Caki2 (cell line): ENCODE data around the gene COBL. TPM values are rescaled to one million over a fixed set of nuclear protein-coding genes. Genes with fewer than 3 reads are reported as not detected.

Experiments used
- DNase-seq: peaks from one replicate; pipeline ENCODE4 v3.0.0-alpha.2; 2015; ENCODE audit warnings: low read depth
- in situ Hi-C: cut with HindIII; loops from 2 replicates; pipeline ENCODE4 v1.10.0; 2016; ENCODE audit warnings: low sequenced_read_pairs, low pct_unique_long_range_greater_than_20kb, mixed read lengths
- total RNA-seq: library from RNA; depleted of rRNA; stranded (reverse); fragments of >200 nt; shearing (Covaris generic); gene quantifications from 2 replicates; pipeline ENCODE4 v1.2.3, GENCODE V29; 2014; ENCODE audit warnings: low replicate concordance

The COBL gene
- total RNA-seq, 1 experiment from 2014 or later, result 1.3 TPM

DNA sequence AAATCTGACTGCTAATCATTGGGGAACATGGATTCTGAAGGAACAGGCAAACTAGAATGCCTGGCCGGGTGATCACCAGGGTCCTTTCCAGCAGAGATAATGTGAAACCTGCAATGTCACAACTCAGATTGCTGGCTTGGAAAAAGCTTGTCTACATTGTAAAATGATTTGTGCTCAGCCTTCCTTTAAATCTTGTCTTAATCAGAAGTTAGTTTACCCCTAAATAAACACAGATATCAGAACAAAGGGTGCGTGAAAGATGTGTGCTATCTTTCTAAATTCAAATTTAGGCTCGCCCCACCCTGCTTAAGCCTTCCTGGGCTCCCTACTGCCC is 26.3 kb downstream of the COBL start:
- in situ Hi-C loops, result no loop called here
- no peak for DNase-seq

DNA sequence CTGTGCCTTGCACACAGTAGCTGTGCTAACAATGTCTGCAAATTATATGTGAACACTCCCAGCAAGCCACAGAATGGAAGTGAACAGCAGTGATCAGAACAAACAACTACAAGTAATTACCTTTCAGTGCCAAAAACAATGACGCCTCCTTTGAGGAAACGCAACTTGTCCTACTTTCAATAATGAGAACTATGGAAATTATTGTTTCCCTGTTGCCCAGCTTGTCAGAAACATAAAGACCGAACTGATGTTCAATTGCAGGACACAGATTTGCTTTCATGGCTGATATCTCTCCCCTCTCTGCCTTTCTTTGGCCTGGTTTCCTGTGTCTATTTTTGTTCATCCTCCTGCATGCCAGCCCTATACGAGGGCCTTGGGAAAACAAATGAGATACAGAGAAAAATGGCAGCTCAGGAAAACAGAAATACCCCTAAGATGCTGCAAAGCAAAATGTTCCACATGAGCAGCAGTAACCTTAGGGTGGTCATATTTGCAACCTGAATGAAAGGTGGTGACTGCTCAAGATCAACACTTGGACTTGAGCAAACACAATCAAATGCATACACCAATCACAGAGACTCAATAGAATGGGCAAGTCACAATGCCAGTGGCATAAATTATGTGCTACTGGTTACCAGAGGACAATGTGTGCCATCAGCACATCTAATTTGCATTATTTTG is 26.8 kb downstream of the COBL start:
- in situ Hi-C loops, result no loop called here

DNA sequence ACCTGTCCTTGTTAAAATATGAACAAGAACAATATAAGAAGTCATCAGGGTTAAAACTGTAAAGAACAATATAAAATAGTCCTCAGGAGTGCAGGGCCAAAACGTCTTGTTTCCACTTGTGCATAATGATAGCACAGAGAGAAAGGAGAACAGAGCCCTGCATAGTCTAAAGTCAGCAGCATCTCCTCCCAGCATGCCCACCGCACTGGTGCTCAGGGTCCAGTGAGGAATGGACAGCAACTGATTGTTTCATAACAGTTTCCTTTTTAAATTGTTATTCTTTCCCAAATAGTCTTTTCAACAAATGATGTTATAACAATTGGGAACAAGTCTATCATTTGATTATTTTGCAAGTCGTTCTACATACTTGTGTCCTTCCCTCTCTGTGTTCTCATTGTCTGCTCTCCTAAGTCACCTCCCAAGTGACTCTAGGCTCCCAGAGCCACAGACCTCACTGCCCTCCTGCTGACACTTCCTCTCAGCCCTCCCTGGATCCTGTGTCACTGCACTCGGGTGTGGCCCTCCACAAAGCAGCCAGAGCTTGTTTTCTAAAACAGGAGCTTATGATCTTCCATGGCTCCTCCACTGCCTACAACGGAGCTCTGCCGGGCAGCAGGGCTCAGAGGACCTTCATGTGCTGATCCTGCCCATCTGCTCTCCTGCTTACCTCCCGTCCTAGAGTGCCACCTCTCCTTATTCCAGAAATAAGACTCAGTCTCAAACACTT is 27.6 kb downstream of the COBL start:
- in situ Hi-C loops, result no loop called here
- no peak for DNase-seq

More for the DNA sequence above, 26.8 kb downstream of the COBL start:
- DNase-seq, result no peak

DNA sequence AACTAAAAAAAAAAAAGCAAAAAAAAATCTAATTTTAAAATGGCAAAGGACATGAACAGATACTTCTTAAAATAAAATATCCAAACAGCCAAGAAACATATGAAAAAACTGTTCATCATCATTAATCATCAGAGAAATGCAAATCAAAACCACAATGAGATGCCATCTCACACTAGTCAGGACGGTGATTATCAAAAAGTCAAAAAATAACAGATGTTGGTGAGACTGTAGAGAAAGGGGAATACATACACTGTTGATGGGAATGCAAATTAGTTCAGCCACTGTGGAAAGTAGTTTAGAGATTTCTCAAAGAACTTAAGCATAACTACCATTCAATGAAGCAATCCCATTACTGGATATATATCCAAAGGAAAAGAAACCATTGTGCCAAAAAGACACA is 30.2 kb downstream of the COBL start:
- in situ Hi-C loops, result no loop called here
- no peak for DNase-seq

DNA sequence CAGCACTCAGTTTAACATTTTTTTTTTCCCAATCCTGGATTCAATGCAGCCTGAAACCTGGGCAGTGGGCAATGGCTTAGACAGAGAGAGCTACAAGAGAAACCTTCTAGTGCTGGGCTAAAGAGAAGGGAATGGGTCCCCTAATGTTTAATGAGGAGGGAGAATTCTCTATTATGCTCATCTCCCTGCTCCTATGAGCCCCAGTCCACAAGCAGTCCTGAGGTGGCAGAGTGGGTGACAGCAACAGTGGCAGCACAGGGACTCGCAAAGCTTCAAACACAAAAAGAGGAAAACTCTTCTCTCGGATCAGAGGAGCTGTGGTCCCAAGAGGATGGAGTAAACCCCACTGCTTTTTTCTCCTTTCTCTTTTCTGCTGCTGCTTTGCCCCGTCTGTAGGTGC is 36.5 kb downstream of the COBL start:
- in situ Hi-C loops, result no loop called here
- no peak for DNase-seq

DNA sequence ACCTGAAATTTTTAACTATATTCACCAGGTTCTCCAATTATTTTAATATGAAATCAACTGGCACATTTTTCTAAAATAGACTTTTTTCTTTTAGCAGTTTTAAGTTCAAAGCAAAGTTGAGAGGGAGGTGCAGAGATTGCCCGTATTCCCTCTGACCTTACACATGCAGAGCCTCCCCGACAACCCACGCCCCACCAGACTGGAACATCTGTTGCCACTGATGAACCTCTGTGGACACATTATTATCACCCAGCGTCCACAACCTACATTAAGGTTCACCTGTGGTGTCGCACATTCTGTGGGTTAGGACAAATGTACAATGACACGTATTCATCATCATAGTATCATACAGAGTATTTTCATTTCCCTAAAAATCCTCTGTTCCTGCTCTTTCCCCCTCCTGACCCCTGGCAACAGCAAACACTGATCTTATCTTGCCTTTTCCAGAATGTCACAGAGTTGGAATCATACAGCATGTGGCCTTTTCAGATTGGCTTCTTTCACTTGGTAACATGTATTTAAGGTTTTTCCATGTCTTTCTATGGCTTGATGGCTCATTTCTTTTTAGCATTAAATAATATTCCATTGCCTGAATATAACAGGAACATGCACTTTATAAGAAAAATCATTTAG is 37.1 kb downstream of the COBL start:
- DNase-seq, result no peak
- in situ Hi-C loops, result no loop called here

DNA sequence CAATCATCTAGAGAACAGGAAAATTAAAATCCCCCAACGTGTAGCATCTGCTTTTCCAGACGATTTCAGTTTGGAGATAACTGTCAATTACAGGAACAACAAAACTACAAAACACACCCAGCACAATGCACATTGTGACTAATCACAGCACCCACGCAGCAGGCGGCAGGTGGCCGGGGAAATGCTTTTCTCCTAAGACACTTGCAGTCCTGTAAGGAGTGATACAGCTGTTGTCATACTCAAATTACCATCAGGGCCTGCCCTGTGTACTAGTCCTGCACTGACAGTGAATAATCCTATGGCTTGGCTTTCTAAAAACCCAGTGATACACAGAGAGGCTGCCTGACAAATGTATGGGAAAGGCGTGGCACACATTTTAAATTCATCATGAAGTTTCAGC is 37.8 kb downstream of the COBL start:
- in situ Hi-C loops, result no loop called here
- DNase-seq, result no peak

DNA sequence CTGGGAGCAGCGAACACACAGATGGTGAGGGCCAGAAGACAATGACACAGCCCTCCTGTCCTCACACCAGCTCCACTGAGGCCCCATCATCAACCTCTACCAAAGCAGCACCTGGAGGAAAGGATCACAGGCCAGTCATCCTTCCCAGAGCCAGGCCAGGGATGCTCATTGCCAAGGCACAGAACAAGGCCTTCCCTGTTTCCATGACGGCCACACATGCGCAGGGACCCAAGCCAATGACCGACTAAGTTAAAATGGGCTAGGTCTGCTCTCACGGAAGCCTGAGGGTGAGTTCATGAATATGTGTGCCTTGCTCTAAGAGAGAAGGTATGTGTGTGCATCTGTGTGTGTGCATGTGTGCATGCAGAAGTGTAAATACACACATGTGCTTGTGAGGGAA is 39.6 kb downstream of the COBL start:
- in situ Hi-C loops, result no loop called here
- DNase-seq, result no peak

DNA sequence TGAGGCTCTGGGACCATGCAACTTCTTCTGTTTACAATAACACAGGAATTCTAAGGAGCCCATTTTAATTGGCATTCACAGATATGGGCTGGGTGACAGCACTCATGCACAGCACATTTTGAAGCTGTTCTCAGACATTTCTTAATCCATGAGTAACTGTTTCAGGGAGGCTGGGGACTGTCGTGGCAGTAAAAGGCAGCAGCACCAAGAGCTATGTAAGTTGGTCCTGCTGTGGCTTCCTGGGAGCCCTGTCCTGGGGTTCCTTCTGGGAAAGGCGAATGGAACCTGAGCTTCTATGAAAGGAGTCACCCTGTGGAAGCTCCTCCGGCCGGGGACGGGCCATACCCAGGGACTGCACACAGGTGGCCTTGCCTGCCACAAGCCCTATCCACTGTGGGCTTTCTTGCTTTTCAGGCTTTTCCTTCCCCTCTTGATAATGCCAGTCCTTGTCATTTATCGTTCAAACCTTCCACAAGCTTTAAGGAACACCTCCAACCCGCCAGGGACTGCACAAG is 40.5 kb downstream of the COBL start:
- no peak for DNase-seq
- in situ Hi-C loops, result no loop called here

DNA sequence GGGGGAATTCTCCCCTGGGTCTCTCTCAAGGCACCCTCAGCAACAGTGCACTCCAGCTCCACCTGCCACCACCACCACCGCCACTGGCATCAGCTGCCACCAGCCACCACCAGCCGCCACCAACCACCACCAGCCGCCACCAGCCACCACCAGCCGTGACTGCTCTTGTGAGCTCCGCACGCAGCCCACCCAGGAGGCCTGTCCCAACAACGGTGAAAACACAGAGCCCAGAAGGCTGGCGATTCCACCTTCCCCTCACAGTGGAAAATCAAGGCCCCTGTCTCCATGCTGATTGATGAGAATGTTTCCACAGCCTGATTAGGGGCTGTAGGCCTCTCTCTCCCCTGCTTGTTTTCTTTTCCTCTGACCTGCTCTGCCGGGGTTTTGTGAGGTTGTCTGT is 41.1 kb downstream of the COBL start:
- no peak for DNase-seq
- in situ Hi-C loops, result no loop called here

DNA sequence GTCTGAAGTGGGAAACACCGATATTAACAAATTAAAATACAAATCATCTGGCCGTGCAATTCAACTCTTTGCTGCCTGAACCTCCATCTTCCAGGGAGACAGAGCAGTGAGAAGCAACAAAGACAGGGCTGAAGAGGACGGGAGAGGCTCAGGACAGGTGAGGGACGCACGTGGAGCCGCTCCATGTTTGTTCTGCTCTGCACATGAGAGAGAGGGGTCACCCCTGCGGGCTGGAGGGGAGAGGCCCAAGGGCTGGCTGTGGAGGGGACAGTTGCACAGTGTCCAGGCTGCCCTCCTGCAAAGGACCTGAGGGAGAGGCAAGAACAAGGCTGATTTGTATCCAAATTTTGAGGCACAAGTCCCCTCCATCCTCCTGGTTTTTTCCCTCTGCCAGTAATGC is 41.7 kb downstream of the COBL start:
- in situ Hi-C loops, result no loop called here

DNA sequence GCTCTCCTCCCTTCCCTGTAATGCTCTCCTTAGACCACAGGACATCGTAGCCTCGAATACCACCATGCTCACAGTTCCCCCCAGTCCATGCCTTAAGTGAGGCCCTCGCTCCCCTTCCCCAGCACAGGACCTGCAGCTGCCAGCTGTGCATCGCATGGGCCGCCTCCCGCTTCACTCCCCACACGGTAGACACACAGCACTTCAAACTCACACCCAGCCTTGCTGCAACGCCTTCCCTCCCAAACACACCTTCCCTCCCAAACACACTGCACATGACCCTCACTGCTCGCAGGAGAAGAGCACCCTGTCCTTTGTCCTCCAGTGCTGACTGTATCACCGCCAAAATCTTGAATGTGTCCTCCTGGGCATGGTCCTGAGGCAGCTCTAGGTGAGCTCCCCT is 42.6 kb downstream of the COBL start:
- in situ Hi-C loops, result no loop called here
- no peak for DNase-seq

More for the DNA sequence above, 41.7 kb downstream of the COBL start:
- DNase-seq, result no peak

DNA sequence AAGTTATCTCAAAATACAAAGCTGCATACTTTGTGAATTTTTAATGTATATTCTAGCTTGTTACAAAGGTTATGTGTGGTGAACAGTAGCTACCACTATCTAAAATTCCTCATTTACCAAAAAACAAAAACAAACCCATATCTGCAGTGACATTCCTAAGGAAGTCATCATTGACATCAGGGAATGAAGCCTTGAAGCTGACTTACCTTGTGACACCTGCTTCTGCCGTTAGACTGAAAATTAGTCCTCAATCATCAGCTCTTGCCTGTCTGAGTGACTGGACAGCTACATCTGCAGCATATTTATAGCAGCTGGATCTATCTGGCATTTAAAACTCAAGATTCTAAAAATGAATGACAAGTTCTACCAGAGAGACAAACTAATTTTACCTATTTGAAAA is 43.2 kb downstream of the COBL start:
- in situ Hi-C loops, result no loop called here
- no peak for DNase-seq

DNA sequence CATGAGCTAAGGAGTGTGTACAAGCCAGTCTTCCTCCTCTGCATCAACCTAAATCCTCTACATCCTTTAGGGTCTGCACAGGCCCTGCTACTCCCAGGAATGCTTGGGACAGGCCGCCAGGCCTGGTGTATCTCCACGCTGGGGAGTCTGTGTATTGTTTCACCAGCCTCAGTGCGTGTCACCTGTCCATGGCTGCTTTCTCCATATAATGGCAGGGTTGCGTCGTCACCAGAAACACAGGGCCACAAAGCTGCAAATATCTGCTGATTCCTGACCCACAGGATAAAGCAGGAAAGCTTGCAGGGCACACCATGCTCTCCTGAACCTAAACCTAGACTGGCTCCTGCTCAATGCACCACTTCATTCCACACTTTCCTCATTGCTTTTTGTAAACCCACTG is 45.6 kb downstream of the COBL start:
- DNase-seq, result no peak
- in situ Hi-C loops, result no loop called here

DNA sequence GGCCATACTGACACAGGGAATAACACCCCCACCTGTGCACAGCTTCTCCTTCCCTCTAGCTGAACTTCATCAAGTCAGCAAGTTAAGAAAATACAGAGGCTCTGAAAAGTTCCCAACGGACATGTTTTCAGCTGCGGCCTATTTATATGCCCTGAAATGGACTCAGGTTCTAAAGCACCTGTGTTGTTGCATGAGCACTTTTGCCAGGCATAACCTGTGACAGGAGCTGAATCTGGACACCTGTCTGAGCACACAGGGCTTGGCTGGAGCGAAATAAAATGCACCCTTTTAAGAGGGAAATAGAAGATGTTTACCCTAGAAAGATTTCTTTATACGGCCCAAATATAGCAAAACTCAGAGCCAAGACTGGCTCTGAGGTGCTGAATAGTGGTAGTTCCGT is 46.7 kb downstream of the COBL start:
- DNase-seq, result no peak
- in situ Hi-C loops, result no loop called here

DNA sequence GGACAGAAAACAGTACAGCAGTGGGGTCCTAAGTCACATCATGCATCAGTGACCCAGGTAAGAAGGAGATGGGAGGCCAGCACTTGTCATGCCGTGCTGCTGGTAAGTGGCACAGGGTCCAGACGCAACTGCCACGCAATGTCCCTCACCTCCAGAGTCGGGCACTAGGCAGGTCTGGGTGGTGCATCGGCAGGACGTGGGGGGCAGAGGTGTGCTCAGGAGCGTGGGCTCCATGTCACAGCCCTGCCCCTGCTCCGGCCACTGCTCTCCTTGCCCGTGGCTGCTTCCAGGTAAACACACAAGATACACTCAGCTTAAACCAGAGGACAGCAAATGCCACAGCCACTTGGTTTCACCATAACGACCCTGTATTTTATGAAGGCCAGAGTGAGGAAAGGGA is 47.3 kb downstream of the COBL start:
- no peak for DNase-seq
- in situ Hi-C loops, result no loop called here

DNA sequence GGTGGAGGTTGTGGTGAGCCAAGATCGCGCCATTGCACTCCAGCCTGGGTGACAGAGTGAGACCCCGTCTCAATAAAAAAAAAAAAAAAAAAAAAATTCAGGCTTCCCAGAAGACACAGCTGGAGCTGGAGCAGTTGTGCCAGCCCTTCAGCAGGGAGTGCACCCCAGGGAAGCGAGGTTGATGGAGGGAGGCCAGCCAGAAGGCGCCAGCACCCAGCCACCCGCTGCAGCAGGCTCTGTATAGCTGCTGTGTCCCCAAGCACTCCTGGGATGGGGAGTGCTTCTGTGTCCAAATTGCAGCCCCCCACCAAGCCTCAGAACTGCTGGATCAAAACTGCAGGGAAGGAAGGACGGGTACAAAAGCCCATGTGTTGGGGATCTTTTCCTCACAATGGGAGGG is 47.8 kb downstream of the COBL start:
- DNase-seq, result no peak
- in situ Hi-C loops, result no loop called here

DNA sequence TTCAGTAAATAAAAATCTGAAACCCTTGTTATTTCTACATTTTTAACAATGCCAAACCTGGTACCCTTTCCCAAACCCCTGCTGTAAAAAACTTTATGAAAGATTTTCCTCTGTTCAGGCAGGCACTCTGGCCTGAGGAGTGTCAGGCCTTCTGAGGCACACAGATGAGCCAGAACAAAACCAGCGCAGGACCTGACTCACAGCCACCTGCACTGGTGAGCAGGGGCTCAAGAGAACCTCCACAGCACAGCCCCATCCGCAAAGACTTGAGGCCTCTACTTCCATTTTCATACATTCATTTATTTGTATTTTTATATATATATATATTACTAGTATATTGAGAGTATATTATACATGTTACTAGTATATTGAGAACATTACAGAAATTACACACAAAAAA is 49.4 kb downstream of the COBL start:
- in situ Hi-C loops, result no loop called here
- DNase-seq, result no peak

DNA sequence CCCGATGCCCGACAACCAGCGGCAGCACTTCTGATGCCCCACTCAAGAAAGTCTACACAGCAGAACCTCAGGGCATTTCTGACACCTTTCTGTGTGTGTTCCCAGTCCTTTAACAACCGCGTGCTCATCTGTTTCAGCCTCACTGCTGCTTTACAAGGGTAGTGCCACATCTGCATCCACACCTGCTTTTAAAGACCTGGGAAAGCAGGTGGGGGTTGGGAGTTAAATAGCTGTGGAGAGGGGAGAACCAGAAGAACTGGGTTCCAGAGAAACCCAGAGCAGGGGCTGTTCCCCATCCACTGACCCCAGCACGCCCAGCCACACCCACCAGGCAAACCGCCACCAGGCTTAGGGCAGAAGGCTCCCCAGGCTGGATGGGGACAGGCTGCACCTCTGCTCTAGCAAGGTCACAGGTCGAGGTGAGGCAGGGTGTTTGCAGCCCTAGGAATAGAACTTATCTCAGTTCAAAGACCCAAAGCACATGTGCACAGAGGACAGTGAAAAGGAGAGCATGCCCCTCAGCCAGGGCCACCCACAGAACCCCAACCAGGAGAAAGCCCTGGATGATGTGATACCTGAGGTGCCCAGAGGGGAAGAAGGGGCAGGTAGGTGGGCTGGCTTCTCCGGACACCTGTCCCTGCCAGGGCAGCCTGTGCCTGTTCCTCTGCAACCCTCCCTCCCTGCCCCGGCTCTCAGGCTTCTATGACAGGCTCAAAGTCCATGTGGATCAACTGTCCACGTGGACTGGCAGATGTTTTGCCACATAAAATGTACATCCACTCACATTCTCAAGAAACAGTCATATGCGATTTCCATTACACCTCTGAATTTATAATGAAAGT is 51.3 kb downstream of the COBL start:
- DNase-seq, result no peak
- in situ Hi-C loops, result no loop called here
